Measurements from ENCODE around the gene FBXL17. TPM values are rescaled to one million over a fixed set of nuclear protein-coding genes. Genes with fewer than 3 reads are reported as not detected.

Gene FBXL17
- total RNA-seq, 1 donor from 2014 or later, result 29.1 TPM

DNA sequence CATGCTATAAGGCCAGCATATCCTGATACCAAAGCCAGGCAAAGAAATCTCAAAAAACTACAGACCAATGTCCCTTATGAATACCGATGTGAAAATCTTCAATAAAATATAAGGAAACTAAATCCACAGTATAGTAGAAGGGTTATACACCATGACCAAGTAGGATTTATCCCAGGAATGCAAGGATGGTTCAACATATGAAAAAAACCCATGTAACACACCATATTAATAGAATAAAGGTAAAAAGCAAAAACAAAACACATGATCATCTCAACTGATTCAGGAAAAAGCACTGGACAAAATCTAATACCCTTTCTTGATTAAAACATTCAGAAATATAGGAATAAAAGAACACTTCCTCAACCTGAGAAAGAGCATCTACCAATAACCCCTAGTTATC is 6.1 kb downstream of the FBXL17 start:
- DNase-seq (ENCODE audit: low read depth), result no peak

DNA sequence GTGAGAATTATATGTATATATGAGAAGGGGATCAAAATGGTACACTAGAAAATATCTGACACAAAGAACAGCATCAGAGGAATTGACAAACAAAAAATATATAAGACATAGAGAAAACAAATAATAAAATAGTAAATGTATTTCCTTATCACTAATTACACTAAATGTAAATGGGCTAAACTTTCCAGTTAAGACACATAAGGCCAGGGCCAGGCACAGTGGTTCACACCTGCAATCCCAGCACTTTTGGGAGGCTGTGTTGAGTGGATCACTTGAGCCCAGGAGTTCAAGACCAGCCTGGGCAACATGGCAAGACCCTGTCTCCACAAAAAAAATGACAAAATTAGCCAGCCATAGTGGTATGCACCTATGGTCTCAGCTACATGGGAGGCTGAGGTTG is 8.5 kb downstream of the FBXL17 start:
- DNase-seq (ENCODE audit: low read depth), result no peak

DNA sequence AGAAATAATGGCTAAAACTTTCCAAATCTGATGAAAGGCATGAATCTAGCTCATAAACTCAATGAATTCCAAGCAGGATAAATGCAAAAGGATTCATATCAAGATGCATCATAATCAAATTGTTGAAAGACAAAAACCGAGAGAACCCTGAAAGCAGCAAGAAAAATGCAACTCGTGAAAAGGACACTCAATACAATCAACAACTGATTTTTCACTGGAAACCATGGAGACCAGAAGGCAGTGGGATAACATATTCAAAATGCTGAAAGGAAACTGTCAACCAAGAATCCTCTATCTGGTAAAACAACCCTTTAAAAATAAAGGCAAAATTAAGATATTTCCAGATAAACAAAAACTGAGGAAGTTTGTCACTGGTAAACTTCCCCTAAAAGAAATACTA is 9.5 kb downstream of the FBXL17 start:
- DNase-seq (ENCODE audit: low read depth), result no peak

DNA sequence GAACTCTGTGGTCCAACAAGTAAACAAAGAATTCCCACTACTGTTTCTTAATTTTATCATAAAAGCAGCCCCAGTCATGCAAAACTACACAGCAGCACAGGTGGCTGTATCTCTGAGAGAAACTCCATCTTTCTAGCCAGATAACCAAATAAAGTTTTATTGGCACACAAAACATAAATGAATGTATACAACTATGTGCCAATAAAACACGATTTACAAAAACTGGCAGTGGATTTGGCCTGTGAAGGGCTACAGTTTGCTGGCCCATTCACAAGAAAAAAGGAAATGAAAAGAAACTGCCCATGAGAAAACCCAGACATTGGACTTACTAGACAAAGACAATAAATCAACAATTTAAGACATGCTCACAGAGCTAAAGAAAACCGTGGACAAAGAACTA is 10.6 kb downstream of the FBXL17 start:
- DNase-seq (ENCODE audit: low read depth), result no peak

DNA sequence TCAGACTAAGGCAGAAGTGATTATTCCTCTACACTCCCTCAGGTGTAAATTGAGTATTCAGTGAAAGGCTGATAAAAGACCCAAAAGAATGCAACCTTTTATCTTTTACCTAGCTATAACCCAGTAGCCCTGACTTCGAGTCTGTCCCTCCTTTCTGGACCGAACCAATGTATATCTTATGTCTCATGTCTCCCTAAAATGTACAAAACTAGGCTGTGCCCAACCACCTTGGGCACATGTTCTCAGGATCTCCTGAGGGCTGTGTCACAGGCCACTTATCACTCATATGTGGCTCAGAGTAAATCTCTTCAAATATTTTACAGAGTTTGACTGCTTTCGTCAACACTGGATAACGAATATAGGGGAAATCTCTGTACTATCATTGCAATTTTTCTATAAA is 12.7 kb downstream of the FBXL17 start:
- DNase-seq (ENCODE audit: low read depth), result no peak

DNA sequence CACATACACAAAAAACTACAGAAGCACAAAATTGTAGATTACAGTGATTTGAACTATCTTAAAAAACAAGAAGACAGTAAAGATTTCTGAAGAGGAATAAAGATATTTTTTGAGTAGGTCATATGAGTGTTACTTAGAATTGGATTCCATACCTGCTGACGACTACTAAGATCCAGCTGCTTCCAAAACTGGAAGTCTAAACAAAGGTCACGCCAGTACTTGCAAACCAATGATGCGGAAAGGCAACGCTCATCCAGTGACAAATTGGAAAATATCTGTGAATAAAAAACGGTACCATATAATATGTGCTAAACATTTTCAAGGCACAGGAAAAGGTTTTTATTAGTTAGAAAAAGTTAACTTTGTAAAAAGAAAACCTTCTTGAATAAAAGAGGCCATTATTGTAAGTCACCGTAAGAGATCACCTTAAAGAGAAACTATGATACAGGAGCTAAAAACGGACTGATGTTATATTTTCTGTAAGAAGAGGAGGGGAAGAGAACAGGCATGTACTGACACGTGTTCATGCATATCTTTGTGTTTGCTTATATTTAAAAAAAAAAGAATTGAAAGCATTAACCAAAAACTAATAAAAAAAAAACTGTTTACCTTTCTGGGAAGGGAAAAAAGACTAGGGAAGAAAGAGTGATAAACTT is 14.1 kb downstream of the FBXL17 start:
- DNase-seq (ENCODE audit: low read depth), result no peak

DNA sequence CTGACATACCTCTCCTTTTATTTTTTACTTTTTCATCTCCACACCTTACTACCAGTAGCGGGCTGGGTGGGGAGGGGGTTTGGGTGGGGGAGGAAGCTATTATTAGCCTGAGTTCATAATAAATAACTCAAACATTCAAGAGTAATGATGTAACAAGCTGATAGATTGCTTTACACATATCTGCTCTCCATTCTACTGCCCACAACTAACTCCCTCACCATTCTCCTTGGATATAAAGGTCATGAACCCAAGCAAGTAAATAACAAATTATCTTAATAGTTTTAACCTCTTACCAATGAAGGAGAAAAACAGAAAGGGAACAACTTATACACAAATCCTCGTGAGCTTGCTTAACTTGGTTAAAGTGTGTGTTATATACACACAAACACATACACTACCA is 15.4 kb downstream of the FBXL17 start:
- no peak for DNase-seq (ENCODE audit: low read depth)

DNA sequence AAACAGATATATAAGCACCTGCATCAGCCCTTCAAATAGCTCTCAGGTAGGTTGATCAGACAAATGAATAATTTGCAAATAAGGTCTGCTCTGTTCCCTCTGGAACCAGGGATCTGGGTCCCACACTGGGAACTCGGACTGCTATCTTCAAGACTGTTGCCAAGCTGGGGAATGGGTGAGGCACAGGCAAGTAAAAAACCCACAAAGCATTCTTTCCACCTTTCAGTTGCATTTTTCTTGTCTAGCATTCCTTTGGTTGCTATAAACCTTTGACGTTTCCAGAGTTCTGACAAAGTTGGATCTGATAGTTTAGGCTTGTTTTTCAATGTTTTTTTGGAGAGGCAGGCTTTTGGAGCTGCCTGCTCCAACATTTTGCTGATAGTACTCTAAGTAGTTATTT is 20.1 kb downstream of the FBXL17 start:
- DNase-seq (ENCODE audit: low read depth), result no peak

DNA sequence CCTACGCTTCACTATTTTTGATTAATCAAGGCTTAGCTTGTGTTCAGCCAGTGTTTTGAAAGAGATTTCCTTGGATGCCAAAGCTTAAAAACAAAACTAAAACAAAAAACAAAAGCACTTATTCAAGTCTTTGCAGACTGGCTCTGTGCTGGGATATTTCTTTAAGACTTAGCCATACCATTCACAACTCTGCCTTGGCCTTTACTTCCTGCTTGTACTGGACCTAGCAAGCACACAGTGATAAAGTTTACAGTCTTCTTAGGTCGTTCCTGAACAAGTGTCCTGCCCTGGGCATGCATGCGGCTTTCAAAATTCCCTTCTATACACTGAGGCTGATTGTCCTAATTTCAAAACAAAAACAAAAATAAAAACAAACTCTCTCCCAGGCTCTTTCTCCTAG is 20.7 kb downstream of the FBXL17 start:
- no peak for DNase-seq (ENCODE audit: low read depth)

DNA sequence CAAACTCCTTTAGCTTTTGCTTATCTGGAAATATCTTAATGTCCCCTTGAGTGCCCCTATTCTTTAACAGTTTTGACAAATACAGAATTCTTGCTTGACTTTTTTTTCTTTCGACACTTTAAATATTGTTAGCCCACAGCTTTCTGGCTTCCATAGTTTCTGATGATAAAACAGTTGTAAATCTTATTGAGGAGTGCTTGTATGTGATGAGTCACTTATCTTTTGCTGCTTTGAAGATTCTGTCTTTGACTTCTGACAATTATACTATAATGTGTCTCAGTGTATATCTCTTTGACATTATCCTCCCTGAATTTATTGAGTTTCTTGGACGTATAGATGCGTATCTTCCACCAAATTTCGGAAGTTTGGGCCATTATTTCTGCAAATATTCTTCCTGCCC is 21.6 kb downstream of the FBXL17 start:
- no peak for DNase-seq (ENCODE audit: low read depth)

DNA sequence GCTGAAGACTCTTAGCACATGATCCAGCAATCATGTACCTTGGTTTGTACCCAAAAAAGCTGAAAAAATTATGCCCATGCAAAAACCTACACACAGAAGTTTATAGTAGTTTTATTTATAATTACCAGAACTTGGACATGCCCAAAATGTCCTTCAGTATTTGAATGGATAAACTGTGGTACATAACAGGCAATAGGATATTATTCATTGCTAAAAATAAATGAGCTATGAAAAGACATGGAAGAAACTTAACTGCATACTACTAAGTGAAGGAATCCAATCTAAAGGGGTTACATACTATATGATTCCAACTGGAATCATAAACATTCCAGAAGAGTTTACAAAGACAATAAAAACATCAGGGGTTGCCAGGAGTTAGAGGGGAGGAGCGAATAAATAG is 25.6 kb downstream of the FBXL17 start:
- DNase-seq (ENCODE audit: low read depth), result no peak

DNA sequence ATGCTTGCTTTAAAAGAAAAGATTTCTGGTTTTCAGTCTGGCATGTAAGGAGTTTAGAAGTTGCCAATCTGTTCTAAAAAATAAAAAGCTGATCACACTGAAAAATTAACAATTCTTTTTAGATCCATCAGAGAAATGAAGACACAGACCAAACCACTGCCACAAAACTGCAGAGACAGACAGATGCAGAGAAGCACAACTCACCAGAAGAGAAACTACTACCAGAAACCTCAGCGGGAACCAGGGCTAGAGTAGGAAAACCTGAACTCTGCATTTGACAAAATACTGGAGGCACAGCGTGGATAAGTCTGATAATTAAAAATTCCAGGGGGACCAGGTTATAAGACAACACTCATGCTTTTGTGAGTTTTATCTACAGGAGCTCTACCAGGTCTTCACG is 28.8 kb downstream of the FBXL17 start:
- no peak for DNase-seq (ENCODE audit: low read depth)

DNA sequence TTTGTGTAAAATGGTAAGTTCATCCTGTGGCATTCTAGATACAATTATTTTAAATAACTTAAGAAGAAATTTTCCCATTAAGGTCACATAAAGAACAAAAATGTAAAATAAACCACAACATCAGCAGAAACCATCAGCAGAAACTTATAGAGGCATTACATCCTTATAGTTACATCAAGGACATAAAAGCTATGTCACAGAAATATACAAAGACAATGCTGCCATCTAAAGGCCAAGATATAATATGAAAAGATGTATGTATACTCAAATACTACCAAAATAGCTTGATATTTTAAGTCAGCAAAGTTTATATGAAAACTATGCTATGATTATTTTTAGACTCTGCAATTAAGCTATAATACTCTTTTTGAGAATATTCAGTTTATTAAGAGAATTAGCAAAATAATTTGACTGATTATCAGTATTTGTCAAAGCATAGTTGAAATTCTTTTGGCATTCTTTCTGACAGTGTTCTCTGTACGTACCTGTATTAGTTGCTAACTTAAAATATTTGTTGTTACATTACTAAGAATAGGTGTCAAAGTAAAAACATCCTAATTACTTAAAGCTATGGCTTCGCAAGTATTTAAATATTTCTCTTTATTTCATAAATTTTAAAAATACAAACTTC is 36.2 kb downstream of the FBXL17 start:
- peak; percentile 27 for DNase-seq (ENCODE audit: low read depth)

DNA sequence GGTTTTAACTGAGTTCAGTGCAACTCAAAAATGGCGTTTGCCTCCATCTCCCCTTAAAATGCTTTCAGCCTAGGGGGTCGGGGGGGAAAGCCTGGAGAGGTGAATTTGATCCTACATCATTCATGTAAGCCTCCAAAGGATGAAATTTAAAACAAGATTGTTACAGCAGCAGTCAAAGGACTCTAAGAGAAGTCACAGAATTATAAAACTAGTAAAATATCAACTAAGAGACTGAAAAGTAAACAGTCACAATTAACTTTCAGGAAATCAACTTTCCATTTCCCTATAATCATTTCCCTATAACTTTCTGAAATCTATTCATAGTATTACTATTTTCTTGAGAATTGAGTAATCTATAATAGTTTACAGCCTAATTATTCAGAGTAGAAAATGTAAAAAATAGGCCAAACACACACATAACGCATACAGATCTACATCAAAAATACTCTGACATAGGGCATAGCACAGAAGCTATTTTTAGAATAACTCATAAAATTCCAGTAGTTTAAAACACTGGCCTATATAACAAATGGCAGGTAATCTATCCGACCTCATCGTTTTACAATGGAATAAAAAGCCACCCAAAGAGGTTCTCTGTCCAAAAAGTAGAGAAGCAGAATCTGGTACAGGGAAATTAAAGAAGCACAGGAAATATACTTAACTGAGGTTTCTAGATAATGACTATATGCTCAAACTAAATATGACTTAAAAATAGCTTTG is 37.6 kb downstream of the FBXL17 start:
- DNase-seq (ENCODE audit: low read depth), result no peak

DNA sequence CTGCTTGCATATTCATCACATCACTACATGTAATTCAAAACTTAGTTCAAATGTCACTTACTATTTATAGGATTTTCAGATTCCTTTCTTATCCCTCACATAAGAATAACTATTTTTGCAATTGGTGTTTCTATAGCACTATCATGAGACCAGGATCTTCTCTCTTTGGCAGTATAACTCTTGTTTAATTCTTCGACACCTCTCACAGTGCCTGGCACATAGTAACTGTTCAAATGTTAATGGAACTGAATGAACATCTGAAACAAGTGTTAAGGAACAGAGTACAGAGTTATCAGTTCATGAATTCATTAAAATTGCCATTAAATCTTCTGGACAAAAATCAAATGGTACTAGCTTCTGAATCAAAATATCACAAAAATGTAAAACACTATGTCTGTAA is 40.0 kb downstream of the FBXL17 start:
- DNase-seq (ENCODE audit: low read depth), result no peak

DNA sequence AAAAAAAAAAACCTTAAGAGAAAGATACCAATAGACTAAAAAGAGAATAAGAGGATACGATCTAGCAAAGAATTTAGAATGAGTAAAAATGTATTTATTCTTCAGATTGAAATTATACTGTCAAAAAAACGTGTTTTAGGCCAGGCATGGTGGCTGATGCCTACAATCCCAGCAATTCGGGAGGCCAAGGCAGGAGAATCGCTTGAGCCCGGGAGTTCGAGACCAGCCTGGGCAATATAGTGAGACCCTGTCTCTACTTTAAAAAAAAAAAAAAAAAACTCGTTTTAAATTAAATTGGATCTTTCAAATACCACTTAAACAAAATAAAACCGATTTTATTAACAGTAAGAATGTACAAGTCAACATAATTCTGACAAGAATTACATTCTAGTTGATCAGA is 41.8 kb downstream of the FBXL17 start:
- no peak for DNase-seq (ENCODE audit: low read depth)

DNA sequence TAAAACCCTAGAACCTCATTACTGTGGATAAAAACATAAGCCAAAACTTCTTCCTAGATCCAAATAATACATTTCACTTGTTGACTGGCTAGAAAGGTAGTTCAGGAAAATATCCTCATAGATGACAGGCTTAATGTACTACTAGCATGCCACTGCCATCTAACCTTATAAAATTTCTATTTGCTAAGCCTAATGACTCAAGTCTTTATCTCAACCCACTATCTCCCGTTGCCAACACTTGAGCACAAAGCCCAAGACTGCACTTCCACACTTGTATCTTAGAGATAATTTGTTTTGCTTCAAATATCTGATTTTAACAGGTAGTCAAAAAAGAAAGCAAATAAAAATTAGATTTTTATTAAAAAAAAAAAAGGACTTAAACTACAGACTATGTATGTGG is 42.7 kb downstream of the FBXL17 start:
- no peak for DNase-seq (ENCODE audit: low read depth)

DNA sequence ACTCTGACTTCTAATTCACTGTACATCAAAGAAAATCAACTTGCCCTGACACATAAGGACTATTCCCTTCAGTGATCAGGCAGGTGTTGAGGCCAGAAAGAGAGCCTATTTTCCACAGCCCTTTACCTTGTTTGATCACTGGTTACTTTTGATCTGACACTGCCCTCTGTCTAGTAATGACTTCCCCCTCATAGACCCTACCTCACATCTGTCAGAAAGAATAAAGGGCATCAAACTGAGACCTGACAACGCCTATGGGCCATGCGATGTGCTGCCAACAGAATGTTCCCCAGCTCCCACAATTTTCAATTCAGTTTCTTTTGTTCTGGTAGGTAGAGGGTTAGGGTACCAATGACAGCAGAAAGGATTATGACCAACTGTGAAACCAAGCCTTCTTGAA is 47.7 kb downstream of the FBXL17 start:
- DNase-seq (ENCODE audit: low read depth), result no peak

DNA sequence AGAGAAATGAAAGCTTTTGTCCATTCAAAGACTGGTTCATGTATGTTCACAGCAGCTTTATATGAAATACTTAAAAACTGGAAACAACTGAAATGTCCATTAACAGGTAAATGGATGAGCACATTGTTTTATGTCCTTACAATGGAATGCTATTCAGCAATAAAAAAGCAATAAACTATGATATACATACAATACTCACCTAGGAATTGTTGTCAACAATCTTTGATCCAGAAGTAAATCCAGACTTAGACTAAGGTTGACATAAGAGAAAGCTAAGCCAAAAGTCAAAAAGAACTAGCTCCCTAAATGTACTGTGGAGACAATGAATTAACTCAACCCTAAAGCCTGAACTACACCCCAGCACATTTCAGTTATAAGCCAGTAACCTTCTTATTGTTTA is 54.9 kb downstream of the FBXL17 start:
- DNase-seq (ENCODE audit: low read depth), result no peak

DNA sequence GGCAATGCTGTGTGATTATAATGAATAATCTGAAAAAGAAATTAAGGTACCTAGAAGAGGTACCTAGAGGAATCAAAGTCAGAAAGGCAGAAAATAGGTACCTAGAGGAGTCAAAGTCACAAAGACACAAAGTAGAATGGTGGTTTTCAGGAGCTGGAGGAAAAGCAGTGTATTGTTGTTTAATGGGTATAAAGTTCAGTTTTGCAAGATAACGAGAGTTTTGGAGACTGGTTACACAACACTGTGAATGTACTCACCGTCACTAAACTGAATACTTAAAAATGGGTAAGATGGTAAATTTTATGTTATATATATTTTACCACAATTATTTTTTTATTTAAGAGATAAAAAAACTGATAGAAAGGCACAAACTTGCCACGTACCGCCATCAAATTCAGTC is 57.0 kb downstream of the FBXL17 start:
- no peak for DNase-seq (ENCODE audit: low read depth)

DNA sequence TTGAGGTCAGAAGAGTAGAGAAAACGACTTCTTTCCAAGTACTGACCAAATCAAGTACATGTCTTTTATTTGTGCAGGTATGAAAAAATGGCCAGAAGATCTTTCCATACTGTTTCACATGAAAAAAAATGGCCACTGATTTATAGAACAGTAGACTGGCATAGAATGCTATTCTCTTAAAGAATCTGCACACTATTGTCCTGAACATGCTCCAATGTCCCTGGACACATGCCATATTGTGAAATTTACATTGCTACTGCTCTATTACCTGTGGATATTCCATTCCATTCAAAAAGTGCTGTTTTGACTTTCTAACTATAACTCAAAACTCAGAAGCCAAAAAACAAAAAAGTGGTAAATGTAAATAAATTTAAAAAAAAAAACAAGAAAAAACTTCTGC is 60.6 kb downstream of the FBXL17 start:
- DNase-seq (ENCODE audit: low read depth), result no peak

DNA sequence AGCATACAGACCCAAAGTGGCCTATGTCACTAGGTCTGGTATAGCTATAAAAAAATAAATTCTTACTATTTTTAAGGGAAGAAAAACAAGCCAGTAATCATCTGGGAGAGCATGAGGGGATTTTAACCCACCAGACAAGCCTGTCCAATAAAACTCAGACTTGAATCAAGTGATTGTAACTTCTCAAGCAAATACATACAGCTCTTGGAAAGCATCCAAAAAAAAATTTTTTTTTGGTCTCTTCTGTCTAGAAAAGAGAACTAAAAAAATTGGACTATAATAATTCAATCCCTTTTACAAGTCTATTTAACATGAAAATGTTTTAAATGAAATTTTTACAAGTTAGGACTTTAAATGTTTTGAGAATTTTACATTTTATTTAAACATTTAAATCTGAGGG is 61.7 kb downstream of the FBXL17 start:
- no peak for DNase-seq (ENCODE audit: low read depth)

DNA sequence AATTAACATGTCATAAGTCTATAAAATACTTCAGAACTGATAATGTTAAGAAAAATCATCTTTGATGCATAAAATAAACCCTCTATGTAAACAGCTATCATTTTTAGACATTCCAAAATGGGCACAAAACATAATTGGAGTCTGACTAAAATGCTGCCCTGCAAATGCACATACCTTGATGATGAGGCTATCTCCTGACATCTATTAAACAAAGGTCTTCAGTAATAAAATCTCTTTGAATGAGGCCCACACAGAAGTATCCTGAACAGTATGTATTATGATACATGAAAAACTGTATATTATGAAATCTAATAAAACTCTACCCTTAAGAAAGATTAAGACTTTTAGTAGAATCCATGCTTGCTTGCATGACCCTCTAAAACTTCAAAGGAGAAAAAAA is 66.1 kb downstream of the FBXL17 start:
- peak; percentile 9 for DNase-seq (ENCODE audit: low read depth)
